ENCODE data around the gene VRK1. TPM values are rescaled to one million over a fixed set of nuclear protein-coding genes. Genes with fewer than 3 reads are reported as not detected.

The VRK1 gene
- total and polyA plus RNA-seq, 4 experiments from 2014 or later: 33.4 to 55.6 (median 40.6) TPM

DNA sequence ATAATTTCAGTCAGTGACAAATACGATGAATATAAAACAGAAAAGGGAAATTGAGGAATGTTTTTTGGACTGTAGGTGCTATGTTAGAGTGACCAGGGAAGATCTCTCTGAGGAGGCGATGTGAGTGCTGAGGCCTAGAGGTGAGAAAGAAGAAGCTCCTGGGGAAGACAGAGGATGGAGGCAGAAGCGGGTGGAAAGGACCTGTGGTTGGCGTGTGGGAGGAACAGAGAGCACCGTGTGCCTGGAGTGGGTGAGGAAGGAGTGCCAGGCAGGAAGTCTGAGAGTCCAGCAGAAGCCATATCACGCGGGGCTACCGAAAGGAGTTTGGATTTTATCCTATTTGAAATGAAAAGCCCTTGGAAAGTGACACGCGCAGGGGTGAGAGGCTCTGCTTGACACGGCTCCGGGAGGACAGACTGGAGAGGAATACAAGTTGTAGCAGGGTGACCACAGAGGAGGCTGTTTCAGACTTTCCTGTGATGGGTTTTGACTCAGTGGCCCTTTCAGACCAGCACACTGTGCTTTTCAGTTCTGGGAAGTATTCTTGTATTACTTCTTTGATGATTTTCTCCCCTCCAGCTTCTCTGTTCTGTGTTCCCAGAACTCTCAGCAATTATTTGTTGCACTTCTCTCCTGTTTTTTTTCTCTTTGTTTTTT lies 96.9 kb downstream of the VRK1 start:
- H3K27me3 ChIP-seq (ENCODE audit: insufficient read depth, low read length): no peaks in the 10 kb centered on the region
- CTCF ChIA-PET (ENCODE audit: partially characterized antibody): no interaction called here
- no peaks in the 10 kb centered on the region for H3K9me3 ChIP-seq (ENCODE audit: control insufficient read depth in 1 of 2, low read length in 2 of 2)
- no peaks in the 10 kb centered on the region for H3K36me3 ChIP-seq (ENCODE audit: insufficient read depth, low read length)
- peaks cover 0 to 17% of the 10 kb centered on the region in 2 donors for H3K36me3 Mint-ChIP-seq
- H3K9me3 Mint-ChIP-seq: peaks cover 0 to 2% (median 0%) of the 10 kb centered on the region in 8 donors
- H3K27ac ChIP-seq (ENCODE audit: low read depth, low read length): no peak overlapping the region
- H3K4me1 Mint-ChIP-seq: peaks cover 0 to 2% (median 0%) of the 10 kb centered on the region in 4 donors
- intact Hi-C loops (cut with micrococcal nuclease): no loop called here
- POLR2A ChIA-PET (ENCODE audit: partially characterized antibody): interaction anchor here (0.9 kb wide), 1 partner anchor 31 kb away, joined by 4 read pairs; no protein-coding TSS in a partner anchor
- H3K4me3 Mint-ChIP-seq: no peak overlapping the region
- H3K27me3 Mint-ChIP-seq: no peaks in the 10 kb centered on the region
- peak overlapping the region in 4 of 7 donors; percentile 16 to 81 (median 63) for H3K27ac Mint-ChIP-seq
- H3K4me3 ChIP-seq (ENCODE audit: low read length in 2 of 2): no peak overlapping the region
- no peaks in the 10 kb centered on the region for H3K4me1 ChIP-seq (ENCODE audit: insufficient read depth, low read length)
- DNase-seq: no peak

DNA sequence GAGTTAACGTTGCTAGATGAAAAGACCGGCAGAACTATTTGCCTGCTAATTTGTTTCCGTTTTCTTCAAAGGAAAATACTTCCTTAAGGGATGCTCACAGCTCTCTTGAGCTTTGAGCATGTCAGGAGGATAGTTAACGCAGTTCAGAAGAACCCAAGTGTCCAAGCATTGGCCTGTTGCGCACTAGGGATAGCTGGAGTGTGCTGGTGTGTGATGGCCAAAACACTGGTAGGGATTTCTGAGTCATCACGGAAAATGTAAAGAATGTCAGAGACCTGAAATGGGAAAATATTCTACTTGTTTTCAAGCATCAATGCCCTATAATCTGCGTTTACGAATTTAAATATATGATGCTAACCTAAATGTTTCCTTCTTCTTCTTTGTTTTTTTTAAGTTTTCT lies 97.8 kb downstream of the VRK1 start:
- peaks cover 0 to 17% of the 10 kb centered on the region in 2 donors for H3K36me3 Mint-ChIP-seq
- no peaks in the 10 kb centered on the region for H3K4me1 ChIP-seq (ENCODE audit: insufficient read depth, low read length)
- H3K9me3 ChIP-seq (ENCODE audit: control insufficient read depth in 1 of 2, low read length in 2 of 2): no peaks in the 10 kb centered on the region
- H3K27ac Mint-ChIP-seq: no peak overlapping the region
- H3K36me3 ChIP-seq (ENCODE audit: insufficient read depth, low read length): no peaks in the 10 kb centered on the region
- H3K4me3 Mint-ChIP-seq: no peak overlapping the region
- no peaks in the 10 kb centered on the region for H3K27me3 Mint-ChIP-seq
- H3K4me3 ChIP-seq (ENCODE audit: low read length in 2 of 2): no peak overlapping the region
- intact Hi-C loops (cut with micrococcal nuclease): no loop called here
- H3K27me3 ChIP-seq (ENCODE audit: insufficient read depth, low read length): no peaks in the 10 kb centered on the region
- no peak for DNase-seq
- H3K27ac ChIP-seq (ENCODE audit: low read depth, low read length): no peak overlapping the region
- peaks cover 0 to 2% (median 0%) of the 10 kb centered on the region in 4 donors for H3K4me1 Mint-ChIP-seq
- H3K9me3 Mint-ChIP-seq: peaks cover 0 to 2% (median 0%) of the 10 kb centered on the region in 8 donors
- POLR2A ChIA-PET (ENCODE audit: partially characterized antibody): no interaction called here
- CTCF ChIA-PET (ENCODE audit: partially characterized antibody): no interaction called here

DNA sequence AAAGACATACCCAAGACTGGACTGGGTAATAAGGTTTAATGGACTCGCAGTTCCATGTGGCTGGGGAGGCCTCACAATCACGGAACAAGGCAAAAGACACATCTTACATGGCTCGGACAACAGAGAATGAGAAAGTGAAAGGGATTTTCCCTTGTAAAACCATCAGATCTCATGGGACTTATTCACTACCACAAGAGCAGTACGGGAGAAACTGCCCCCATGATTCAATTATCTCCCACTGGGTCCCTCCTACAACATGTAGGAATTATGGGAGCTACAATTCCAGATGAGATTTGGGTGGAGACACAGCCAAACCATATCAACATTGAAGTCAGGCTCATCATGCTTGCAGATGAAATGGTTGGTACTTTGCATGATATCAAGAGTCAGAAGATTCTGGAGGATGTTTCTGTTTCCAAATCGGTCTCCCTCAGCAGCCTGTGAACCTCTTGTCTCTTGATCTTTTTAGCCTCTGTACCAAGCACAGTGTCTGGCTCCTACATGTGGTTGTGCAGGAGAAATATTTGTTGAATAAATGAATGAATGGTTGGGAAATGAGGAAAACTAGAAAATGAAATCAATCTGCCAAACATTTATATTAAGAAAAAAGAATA lies 98.6 kb downstream of the VRK1 start:
- Mint-ChIP-seq H3K4me3 (no peak overlapping the region), H3K36me3 (peaks cover 0 to 17% of the 10 kb centered on the region in 2 donors), H3K27ac (peak overlapping the region in 1 of 7 donors; percentile 16), H3K4me1 (peaks cover 0 to 2% (median 0%) of the 10 kb centered on the region in 4 donors), H3K27me3 (no peaks in the 10 kb centered on the region), H3K9me3 (peaks cover 0 to 2% (median 0%) of the 10 kb centered on the region in 8 donors)
- Histone ChIP-seq H3K9me3 (ENCODE audit: control insufficient read depth in 1 of 2, low read length in 2 of 2) (no peaks in the 10 kb centered on the region), H3K4me3 (ENCODE audit: low read length in 2 of 2) (no peak overlapping the region), H3K27ac (ENCODE audit: low read depth, low read length) (no peak overlapping the region), H3K4me1 (ENCODE audit: insufficient read depth, low read length) (no peaks in the 10 kb centered on the region), H3K27me3 (ENCODE audit: insufficient read depth, low read length) (no peaks in the 10 kb centered on the region), H3K36me3 (ENCODE audit: insufficient read depth, low read length) (no peaks in the 10 kb centered on the region)
- intact Hi-C loops (cut with micrococcal nuclease): no loop called here
- POLR2A ChIA-PET (ENCODE audit: partially characterized antibody): no interaction called here
- DNase-seq: no peak
- CTCF ChIA-PET (ENCODE audit: partially characterized antibody): no interaction called here

DNA sequence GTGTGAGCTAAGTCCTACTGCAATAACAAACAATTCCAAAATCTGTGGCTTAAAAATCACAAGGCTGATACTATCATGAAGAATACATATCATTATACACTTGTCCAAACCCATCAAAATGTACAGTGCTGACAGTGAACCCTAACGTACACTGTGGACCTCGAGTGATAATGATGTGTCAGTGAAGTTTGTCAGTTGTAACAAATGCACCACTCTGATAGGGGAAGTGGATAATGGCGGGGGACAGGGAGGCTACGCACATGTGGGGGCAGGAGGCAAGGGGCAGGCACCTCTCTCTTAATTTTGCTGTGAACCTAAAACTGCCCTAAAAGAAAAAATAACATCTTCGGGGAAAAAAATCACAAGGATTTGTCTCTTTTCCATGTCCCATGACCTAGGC lies 100.0 kb downstream of the VRK1 start:
- Histone ChIP-seq H3K27ac (ENCODE audit: low read depth, low read length) (no peak overlapping the region), H3K27me3 (ENCODE audit: insufficient read depth, low read length) (no peaks in the 10 kb centered on the region), H3K4me3 (ENCODE audit: low read length in 2 of 2) (no peak overlapping the region), H3K9me3 (ENCODE audit: control insufficient read depth in 1 of 2, low read length in 2 of 2) (no peaks in the 10 kb centered on the region), H3K4me1 (ENCODE audit: insufficient read depth, low read length) (no peaks in the 10 kb centered on the region), H3K36me3 (ENCODE audit: insufficient read depth, low read length) (no peaks in the 10 kb centered on the region)
- Mint-ChIP-seq H3K4me1 (no peaks in the 10 kb centered on the region), H3K27me3 (no peaks in the 10 kb centered on the region), H3K9me3 (peaks cover 0 to 2% (median 0%) of the 10 kb centered on the region in 8 donors), H3K4me3 (no peak overlapping the region), H3K36me3 (peaks cover 0 to 22% of the 10 kb centered on the region in 2 donors), H3K27ac (no peak overlapping the region)
- no peak for DNase-seq
- CTCF ChIA-PET (ENCODE audit: partially characterized antibody): no interaction called here
- intact Hi-C loops (cut with micrococcal nuclease): no loop called here
- POLR2A ChIA-PET (ENCODE audit: partially characterized antibody): no interaction called here

DNA sequence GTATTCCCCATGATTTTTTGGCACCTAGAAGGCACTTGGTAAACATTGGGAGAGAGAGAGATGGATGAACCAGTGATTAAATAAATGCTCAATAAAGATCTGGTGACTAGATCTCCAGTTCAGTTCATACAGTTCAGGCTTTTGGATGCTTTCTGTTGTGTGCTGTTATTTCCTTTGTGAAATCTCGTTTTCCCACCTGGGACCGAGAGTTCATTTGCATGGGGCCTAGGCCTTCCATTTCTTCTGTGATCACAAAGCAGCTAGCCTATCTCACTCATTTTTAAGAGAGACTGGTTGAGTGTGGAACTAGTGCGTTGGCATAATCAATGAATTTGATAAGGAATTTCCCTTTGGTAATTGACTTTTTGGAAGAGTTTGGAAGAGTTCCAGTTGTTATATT lies 104.0 kb downstream of the VRK1 start:
- CTCF ChIA-PET (ENCODE audit: partially characterized antibody): no interaction called here
- Mint-ChIP-seq H3K4me3 (no peak overlapping the region), H3K27me3 (no peaks in the 10 kb centered on the region), H3K27ac (no peak overlapping the region), H3K4me1 (no peaks in the 10 kb centered on the region), H3K9me3 (peaks cover 0 to 2% (median 0%) of the 10 kb centered on the region in 8 donors), H3K36me3 (peaks cover 0 to 22% of the 10 kb centered on the region in 2 donors)
- H3K36me3 ChIP-seq (ENCODE audit: insufficient read depth, low read length): no peaks in the 10 kb centered on the region
- POLR2A ChIA-PET (ENCODE audit: partially characterized antibody): no interaction called here
- intact Hi-C loops (cut with micrococcal nuclease): no loop called here
- H3K4me1 ChIP-seq (ENCODE audit: insufficient read depth, low read length): no peaks in the 10 kb centered on the region
- no peaks in the 10 kb centered on the region for H3K27me3 ChIP-seq (ENCODE audit: insufficient read depth, low read length)
- no peaks in the 10 kb centered on the region for H3K9me3 ChIP-seq (ENCODE audit: control insufficient read depth in 1 of 2, low read length in 2 of 2)
- no peak overlapping the region for H3K4me3 ChIP-seq (ENCODE audit: low read length in 2 of 2)
- DNase-seq: no peak
- no peak overlapping the region for H3K27ac ChIP-seq (ENCODE audit: low read depth, low read length)

DNA sequence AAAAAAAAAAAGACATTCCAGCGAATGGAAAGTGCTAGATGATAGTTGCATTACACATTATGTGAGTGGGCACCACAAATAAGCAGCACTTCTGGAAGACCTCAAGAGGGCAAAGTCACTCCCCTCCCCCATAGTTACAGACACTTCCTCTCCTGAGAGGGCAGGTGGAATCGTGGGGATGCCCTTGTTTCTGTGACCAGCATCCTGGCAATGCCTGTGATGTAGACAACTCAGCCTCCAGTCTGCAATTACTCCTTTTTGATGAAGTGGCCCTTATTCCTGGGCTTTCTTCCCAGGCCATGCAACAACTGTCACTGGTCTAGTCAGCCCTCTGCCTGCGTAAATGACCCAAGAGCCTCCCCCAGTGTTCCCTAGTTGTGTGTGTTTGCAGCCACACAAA lies 104.8 kb downstream of the VRK1 start:
- H3K9me3 Mint-ChIP-seq: peaks cover 0 to 2% (median 0%) of the 10 kb centered on the region in 8 donors
- POLR2A ChIA-PET (ENCODE audit: partially characterized antibody): no interaction called here
- H3K4me3 Mint-ChIP-seq: no peak overlapping the region
- Histone ChIP-seq H3K4me3 (ENCODE audit: low read length in 2 of 2) (no peak overlapping the region), H3K36me3 (ENCODE audit: insufficient read depth, low read length) (no peaks in the 10 kb centered on the region), H3K27me3 (ENCODE audit: insufficient read depth, low read length) (no peaks in the 10 kb centered on the region), H3K9me3 (ENCODE audit: control insufficient read depth in 1 of 2, low read length in 2 of 2) (no peaks in the 10 kb centered on the region), H3K4me1 (ENCODE audit: insufficient read depth, low read length) (no peaks in the 10 kb centered on the region), H3K27ac (ENCODE audit: low read depth, low read length) (no peak overlapping the region)
- peaks cover 1 to 19% of the 10 kb centered on the region in 2 donors for H3K36me3 Mint-ChIP-seq
- CTCF ChIA-PET (ENCODE audit: partially characterized antibody): no interaction called here
- intact Hi-C loops (cut with micrococcal nuclease): no loop called here
- no peak overlapping the region for H3K27ac Mint-ChIP-seq
- DNase-seq: no peak
- H3K4me1 Mint-ChIP-seq: no peaks in the 10 kb centered on the region
- H3K27me3 Mint-ChIP-seq: no peaks in the 10 kb centered on the region

DNA sequence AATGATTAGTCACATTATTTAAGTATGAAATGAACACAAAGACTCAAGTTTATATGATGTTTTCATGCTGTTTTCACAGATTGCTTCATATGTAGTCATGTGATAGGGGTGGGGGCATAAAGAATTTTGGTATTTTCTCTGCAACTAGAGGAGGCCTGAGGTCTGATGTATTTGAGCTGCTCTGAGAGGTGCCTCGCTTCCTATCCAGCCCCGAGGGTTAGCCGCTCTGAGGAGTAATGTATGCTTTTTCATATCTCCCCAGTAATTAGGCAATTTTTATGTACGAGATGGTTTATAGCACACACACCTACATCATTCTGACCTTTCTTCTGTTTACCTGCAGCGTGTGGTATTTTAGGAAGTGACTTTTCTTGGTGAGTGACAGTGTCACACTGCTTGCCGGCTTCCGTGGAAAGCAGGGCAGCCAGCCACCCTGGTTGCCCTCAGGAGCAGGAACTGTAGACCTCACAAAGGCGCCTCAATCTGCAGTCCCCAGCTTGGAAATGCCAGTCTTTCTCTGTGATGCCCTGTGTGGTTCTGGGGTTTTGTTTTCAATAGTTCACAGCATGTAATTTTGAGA lies 106.4 kb downstream of the VRK1 start:
- no peak for DNase-seq
- Mint-ChIP-seq H3K36me3 (peaks cover 8 to 20% of the 10 kb centered on the region in 2 donors), H3K27ac (peak overlapping the region in 1 of 7 donors; percentile 62), H3K27me3 (no peaks in the 10 kb centered on the region), H3K4me3 (no peak overlapping the region), H3K4me1 (no peaks in the 10 kb centered on the region), H3K9me3 (peaks cover 0 to 5% (median 3%) of the 10 kb centered on the region in 8 donors)
- Histone ChIP-seq H3K4me1 (ENCODE audit: insufficient read depth, low read length) (no peaks in the 10 kb centered on the region), H3K27me3 (ENCODE audit: insufficient read depth, low read length) (no peaks in the 10 kb centered on the region), H3K9me3 (ENCODE audit: control insufficient read depth in 1 of 2, low read length in 2 of 2) (no peaks in the 10 kb centered on the region), H3K4me3 (ENCODE audit: low read length in 2 of 2) (no peak overlapping the region), H3K27ac (ENCODE audit: low read depth, low read length) (no peak overlapping the region), H3K36me3 (ENCODE audit: insufficient read depth, low read length) (no peaks in the 10 kb centered on the region)
- CTCF ChIA-PET (ENCODE audit: partially characterized antibody): no interaction called here
- POLR2A ChIA-PET (ENCODE audit: partially characterized antibody): no interaction called here
- intact Hi-C loops (cut with micrococcal nuclease): no loop called here
